NT2/D1 (cell line): ENCODE results near the gene ACER1.

ENCODE experiments used
- SUZ12 ChIP-seq: IDR thresholded peaks from 2 replicates; pipeline ENCODE4 v1.6.1; 2011; ENCODE audit not compliant: insufficient read length, insufficient read depth; ENCODE audit errors: extremely low read depth
- YY1 ChIP-seq: IDR thresholded peaks from 2 replicates; pipeline ENCODE4 v1.6.1; 2011; ENCODE audit not compliant: insufficient read length, insufficient read depth
- ZNF274 ChIP-seq: IDR thresholded peaks from 2 replicates; pipeline ENCODE4 v1.6.1; 2011; ENCODE audit warnings: mild to moderate bottlenecking, low read depth, low read length

GRCh38 chr19:6262519-6262918 is 70.9 kb downstream of the ACER1 start:
- TF ChIP-seq YY1 = no peak
- TF ChIP-seq ZNF274 = no peak
- TF ChIP-seq SUZ12 = no peak
